Glomerular endothelial cell (primary cell): ENCODE data around the gene CSRP1. TPM values are rescaled to one million over a fixed set of nuclear protein-coding genes. Genes with fewer than 3 reads are reported as not detected.
"Not testable (repeated sequence)": the region's sequence is repeated elsewhere in the genome, so short reads cannot be mapped to it uniquely, and the experiment has no call there.

Source experiments
- DNase-seq: peaks from one replicate; pipeline ENCODE4 v3.0.0-alpha.2; 2011; ENCODE audit warnings: low read depth, low spot score; ENCODE audit errors: extremely low read depth
- total RNA-seq: library from RNA; depleted of rRNA; stranded (reverse); fragments of >200 nt; gene quantifications from 2 replicates; pipeline ENCODE4 v1.2.3, GENCODE V29; 2015

Gene CSRP1
- total RNA-seq, 1 donor from 2014 or later = 765 TPM

DNA sequence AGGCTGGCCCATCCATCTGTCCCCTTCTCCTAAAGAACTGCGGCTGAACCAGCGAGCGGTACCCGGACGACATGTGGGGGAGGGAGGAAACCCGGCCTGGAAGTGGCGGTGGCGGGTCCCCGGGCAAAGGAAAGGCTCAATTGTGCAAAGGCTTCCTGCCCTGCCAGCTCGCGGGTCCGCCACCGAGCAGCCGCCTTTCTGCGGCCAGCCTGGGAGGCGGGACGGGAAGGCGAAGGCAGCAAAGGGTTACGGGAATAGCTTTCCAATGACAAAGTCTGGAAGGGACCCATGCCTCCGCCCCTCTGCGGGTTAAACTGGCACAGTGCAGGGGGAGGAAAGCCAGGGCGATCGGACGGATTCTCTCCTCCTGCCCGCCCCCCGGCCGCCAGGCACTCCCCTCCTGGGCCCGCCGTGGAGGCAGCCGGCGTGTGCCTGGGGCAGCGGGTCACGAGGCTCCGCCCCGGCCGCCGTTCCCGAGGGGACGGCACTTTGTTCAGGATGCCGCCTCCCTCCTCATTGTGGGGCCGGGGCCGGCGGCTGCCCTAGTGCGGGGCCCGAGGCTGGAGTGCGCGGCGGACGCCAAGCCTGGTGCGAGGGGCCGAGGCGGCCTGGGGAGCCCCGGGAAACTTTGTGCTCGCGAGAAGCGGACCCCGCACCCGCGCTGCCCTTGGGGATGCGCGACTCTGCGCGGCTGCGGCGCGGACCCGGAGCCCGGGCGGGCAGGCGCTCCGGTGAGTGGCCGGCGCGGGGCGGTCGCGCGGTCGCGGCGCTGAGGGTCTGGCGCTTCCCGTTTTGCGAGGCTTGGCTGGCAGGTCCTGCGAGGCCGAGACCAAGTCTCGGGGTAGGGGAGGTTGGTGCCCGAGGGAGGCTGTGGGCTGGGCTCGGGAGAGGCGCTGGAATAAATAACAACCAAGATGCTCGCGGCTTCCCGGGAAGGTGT lies 32.0 kb upstream of the CSRP1 start, which contains the start of gene NAV1:
Gene NAV1 (plus strand): TSS at position 516 of the 940 bp plus-strand sequence. CDS start 83,758 bp downstream, outside the sequence.
- DNase-seq = no peak

- DNase-seq = no peak
Measured at GRCh38 chr1:201537891-201538611, 31.1 kb upstream of the CSRP1 start.

DNA sequence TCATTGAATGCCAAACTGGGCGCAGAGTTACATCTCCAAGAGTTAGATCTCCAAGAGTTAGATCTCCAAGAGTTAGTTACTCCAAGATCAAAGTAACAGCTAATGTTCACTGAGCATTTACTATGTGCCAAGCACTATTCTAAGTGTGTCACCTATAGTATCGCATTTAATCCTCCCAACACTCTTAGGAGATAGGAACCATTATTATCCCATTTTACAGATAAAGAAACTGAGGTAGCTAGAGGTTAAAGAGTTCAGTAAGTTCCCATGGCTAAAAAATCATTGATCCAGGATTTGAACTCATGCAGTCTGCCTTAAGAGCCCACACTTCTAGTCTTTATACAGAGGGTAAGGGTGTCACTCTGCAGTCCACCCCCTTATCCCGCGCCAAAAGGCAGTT lies 30.5 kb upstream of the CSRP1 start:
- no peak for DNase-seq

DNA sequence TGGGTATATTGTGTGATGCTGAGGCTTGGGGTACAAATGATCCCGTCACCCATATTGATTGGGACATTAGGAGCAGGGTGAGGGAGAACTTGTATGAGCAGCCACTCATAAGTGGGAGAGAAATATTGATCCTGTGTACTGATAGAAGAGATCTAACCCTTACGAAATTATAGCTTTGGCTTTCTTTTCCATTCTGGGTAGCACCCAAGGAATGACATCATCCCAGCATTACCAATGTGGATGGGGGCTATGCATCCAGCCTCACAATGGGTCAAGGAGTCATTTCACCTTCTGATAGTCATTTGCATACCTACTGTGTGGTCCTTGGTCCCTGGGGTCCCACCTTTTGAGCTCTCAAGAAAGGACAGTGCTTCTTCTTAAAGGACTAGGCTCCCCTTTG lies 30.1 kb upstream of the CSRP1 start:
- no peak for DNase-seq

- DNase-seq = no peak
Measured at GRCh38 chr1:201536558-201536957, 29.6 kb upstream of the CSRP1 start.

GRCh38 chr1:201535919-201536245 lies 29.0 kb upstream of the CSRP1 start:
- DNase-seq = no peak

- no peak for DNase-seq
Measured at GRCh38 chr1:201535046-201535918, 28.4 kb upstream of the CSRP1 start.

DNA sequence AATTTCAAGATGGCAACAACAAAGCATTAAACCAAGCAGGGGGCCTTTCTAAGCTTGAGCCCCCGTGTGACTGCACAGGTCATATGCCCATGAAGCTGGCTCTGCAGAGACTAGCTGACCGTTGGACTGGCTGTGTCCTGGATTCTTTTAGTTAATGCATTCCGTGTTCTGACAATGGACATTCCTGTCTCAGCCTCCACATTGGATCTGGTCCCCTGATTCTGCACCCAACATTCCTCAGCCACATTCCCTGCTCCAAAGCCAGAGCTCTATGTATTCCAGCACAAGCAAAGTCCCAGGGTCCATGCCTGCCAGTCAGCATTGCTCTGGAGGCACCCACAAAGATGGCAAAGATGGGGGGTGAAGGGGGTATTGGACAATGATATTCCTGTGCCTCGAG lies 26.9 kb upstream of the CSRP1 start:
- DNase-seq = no peak

- DNase-seq = no peak
Measured at GRCh38 chr1:201531551-201532425, 24.9 kb upstream of the CSRP1 start.

GRCh38 chr1:201530741-201531531 lies 24.0 kb upstream of the CSRP1 start:
- DNase-seq = no peak

DNA sequence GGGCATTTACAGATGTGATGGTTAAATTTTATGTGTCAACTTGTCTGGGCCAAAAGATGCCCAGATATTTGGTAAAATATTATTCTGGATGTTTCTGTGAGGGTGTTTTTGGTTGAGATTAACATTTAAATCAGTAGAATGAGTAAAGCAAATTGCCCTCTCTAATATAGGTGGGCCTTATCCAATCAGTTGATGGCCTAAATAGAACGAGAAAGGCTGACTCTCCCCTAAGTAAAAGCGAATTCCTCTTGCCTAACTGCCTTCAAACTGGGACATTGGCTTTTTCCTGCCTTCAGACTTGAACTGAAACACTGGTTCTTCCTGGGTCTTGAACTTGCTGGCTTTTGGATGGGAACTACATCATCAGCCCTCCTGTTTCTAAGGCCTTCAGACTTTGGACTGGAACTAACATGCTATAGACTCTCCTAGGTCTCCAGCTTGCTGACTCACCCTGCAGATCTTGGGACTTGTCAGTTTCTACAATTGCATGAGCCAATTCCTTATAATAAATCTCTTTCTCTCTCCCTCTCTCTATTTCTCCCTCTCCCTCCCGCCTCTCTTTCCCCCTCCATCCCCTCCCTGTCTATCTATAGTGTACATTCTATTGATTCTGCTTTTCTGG lies 21.8 kb upstream of the CSRP1 start:
- DNase-seq = no peak

DNA sequence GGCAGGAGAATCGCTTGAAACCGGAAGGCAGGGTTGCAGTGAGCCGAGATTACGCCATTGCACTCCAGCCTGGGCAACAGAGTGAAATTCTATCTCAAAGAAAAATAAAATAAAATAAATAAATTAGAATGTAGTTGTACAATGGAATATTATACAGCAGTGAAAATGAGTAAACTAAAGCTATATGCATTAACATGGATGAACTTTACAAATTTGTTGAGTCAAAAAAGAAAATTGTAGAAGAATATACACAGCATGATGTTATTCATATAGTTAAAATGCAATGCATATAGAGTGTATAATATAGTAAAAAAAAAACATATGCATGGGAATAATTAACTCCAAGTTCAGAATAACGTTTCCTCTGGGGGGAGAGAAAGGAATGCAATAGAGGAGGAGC lies 21.0 kb upstream of the CSRP1 start:
- DNase-seq = no peak

DNA sequence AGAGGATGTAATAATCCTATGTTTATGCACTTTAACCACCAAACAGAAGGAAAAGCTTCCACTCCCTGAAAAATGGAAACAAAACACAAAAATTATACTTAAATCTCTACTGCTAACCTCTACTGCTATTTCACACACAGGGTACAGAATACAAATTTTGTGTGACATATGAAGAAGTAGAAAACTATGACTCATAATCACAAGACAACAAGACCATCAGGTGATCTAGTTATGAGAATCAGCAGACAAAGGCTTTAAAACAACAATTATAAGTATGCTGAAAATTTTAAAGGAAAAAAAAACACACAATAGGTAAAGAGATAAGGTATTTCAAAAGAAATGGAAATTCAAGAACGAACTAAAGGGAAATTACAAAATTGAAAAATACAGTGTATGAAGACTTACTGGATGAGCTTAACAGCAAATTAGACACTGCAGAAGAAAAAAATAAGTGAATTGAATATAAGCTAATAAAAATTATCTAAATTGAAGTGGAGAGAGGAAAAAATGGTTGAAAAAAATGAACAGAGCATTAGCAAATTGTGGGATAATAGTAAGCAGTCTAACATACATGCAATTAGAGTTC lies 18.4 kb upstream of the CSRP1 start:
- no peak for DNase-seq

GRCh38 chr1:201520046-201520575 lies 13.2 kb upstream of the CSRP1 start:
- DNase-seq = not testable (repeated sequence)

- no peak for DNase-seq
Measured at GRCh38 chr1:201518071-201518470, 11.1 kb upstream of the CSRP1 start.

DNA sequence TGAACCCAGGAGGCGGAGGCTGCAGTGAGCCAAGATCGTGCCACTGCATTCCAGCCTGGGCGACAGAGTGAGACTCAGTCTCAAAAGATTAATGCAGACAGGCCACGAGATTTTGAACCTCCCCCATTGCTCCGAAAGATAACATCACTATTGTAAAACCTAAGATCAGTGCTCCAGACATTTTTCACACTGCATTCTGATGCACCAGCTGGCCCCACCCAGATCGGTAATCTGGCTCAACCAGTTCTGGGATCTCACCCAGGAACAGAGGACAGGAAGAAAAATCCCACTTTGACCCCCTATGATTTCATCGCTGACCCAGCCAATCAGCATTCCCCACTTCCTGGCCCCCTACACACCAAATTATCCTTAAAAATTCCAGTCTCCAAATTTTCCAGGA lies 10.7 kb upstream of the CSRP1 start:
- no peak for DNase-seq

DNA sequence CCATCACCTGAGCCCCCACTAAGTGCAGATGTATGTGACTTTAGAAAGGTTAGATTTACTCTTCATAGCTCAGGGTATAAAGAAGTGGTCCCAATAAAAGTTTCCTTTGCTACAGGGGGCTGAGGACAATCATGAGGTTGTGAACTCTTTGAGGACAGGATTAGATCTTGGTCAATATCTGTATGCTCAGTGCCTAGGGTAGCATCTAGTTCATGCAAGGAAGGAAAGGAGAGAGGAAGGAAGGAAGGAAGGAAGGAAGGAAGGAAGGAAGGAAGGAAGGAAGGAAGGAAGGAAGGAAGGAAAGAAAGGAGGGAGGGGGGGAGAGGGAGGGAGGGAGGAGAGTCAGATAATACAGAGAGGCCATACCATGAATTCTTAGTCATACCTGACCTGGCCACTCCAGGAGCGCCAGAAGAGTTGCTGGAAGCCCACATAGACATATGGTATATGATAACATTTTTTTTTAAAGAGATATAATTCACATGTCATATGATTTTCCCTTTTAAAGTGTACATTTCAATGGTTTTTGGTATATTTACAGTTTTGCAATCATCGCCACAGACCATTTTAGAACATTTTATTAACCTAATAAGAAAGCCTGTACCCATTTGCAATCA lies 9.7 kb upstream of the CSRP1 start:
- no peak for DNase-seq

DNA sequence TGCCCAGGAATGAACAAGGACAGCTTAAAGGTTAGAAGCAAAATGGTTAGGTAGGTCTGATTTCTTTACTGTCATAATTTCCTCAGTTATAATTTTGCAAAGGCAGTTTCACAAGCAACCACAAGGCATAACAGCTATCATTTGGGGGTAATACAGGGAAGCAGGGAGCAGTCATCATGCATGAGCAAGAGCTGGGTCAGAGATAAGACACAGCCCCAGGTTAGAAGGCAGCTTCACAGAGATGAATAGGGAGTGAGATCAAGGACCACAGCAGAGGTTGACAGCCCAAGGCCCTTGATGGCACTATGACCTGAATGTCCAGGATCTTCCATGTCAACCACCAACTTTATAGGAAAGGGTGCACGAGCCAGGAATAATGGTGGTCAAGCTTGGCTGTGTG lies 9.0 kb upstream of the CSRP1 start:
- no peak for DNase-seq
